ENCODE data around the gene GNAS. TPM values are rescaled to one million over a fixed set of nuclear protein-coding genes. Genes with fewer than 3 reads are reported as not detected.

Gene GNAS
- polyA plus RNA-seq, 1 experiment, result 1,537 TPM

- DNase-seq (ENCODE audit: low read depth), result no peak
- TF ChIP-seq, protein P1, sequence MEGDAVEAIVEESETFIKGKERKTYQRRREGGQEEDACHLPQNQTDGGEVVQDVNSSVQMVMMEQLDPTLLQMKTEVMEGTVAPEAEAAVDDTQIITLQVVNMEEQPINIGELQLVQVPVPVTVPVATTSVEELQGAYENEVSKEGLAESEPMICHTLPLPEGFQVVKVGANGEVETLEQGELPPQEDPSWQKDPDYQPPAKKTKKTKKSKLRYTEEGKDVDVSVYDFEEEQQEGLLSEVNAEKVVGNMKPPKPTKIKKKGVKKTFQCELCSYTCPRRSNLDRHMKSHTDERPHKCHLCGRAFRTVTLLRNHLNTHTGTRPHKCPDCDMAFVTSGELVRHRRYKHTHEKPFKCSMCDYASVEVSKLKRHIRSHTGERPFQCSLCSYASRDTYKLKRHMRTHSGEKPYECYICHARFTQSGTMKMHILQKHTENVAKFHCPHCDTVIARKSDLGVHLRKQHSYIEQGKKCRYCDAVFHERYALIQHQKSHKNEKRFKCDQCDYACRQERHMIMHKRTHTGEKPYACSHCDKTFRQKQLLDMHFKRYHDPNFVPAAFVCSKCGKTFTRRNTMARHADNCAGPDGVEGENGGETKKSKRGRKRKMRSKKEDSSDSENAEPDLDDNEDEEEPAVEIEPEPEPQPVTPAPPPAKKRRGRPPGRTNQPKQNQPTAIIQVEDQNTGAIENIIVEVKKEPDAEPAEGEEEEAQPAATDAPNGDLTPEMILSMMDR (IDR thresholded peaks at IDR 0.05; ENCODE audit: insufficient read depth, low read depth, low read length), result peak; percentile 95
- Histone ChIP-seq H3K4me3 (ENCODE audit: low read depth, low read length) (no peak overlapping the region), H3K27me3 (ENCODE audit: control insufficient read depth, insufficient read depth, low read length) (peaks cover 13% of the 10 kb centered on the region), H3K36me3 (ENCODE audit: control insufficient read depth, insufficient read depth, low read length) (no peaks in the 10 kb centered on the region)
- POLR2A ChIA-PET, result interaction anchor here (0.6 kb wide), 1 partner anchor 337 kb away, joined by 4 read pairs; no protein-coding TSS in a partner anchor
- CTCF ChIA-PET, result interaction anchor here (0.6 to 2.8 kb wide), 29 partner anchors 9 to 633 kb away, joined by 3 to 31 read pairs (median 4); partner anchors contain the start of gene ATP5F1E
Observed at GRCh38 chr20:58870293-58871014, 17.9 kb downstream of the GNAS start.

- ChIA-PET POLR2A (no interaction called here), CTCF (interaction anchor here (0.7 to 2.8 kb wide), 9 partner anchors 10 to 358 kb away, joined by 3 to 31 read pairs (median 4); no protein-coding TSS in a partner anchor)
- no peak for DNase-seq (ENCODE audit: low read depth)
Observed at GRCh38 chr20:58871533-58872102, 19.1 kb downstream of the GNAS start.

DNA sequence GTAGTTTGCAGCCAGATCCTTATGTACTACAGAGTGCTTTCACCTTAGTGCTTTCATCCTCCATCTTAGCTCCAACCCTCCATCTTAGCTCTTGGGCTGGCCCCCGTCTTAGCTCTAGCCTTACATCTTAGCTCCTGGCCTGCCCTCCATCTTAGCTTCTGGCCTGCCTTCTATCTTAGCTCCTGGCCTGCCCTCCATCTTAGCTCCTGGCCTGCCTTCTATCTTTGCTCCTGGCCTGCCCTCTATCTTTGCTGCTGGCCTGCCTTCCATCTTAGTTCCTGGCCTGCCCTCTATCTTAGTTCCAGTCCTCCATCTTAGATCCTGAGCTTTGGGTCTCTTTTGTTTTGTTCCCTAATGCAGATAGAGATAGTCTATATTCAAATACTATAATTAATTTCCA lies 22.0 kb downstream of the GNAS start:
- TF ChIP-seq, protein P1 (IDR thresholded peaks at IDR 0.05; ENCODE audit: insufficient read depth, low read depth, low read length), result no peak
- no peak for DNase-seq (ENCODE audit: low read depth)
- CTCF ChIA-PET, result interaction anchor here (0.7 to 1.2 kb wide), 4 partner anchors 347 to 612 kb away, joined by 3 read pairs; no protein-coding TSS in a partner anchor
- Histone ChIP-seq H3K27me3 (ENCODE audit: control insufficient read depth, insufficient read depth, low read length) (no peaks in the 10 kb centered on the region), H3K36me3 (ENCODE audit: control insufficient read depth, insufficient read depth, low read length) (no peaks in the 10 kb centered on the region), H3K4me3 (ENCODE audit: low read depth, low read length) (no peak overlapping the region)
- POLR2A ChIA-PET, result no interaction called here

More at GRCh38 chr20:58871533-58872102, 19.1 kb downstream of the GNAS start:
- no peak overlapping the region for H3K4me3 ChIP-seq (ENCODE audit: low read depth, low read length)
- no peaks in the 10 kb centered on the region for H3K36me3 ChIP-seq (ENCODE audit: control insufficient read depth, insufficient read depth, low read length)
- H3K27me3 ChIP-seq (ENCODE audit: control insufficient read depth, insufficient read depth, low read length), result peaks cover 6% of the 10 kb centered on the region; the same call in 1 of the 2 replicates
- TF ChIP-seq, protein P1 (IDR thresholded peaks at IDR 0.05; ENCODE audit: insufficient read depth, low read depth, low read length), result no peak

DNA sequence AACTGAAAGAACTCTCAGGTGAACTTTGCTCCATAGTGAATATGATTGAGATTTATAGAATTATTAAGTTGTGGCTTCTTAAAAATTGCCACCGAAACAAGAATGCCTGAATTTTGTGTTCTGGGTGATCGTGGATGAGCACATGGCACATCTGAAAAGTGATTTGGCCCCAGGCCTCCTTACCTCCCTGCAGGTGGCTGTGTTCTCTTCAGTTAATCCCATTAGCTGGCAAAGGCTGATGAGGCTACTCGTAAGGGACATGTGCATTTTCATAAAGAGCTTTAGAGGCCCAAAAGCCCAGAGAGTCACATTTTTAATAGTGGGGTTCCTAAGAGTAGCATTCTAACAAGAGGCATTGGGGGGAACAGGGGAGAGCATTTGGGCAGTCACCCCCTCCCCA lies 22.6 kb downstream of the GNAS start:
- TF ChIP-seq, protein P1 (IDR thresholded peaks at IDR 0.05; ENCODE audit: insufficient read depth, low read depth, low read length), result no peak
- Histone ChIP-seq H3K36me3 (ENCODE audit: control insufficient read depth, insufficient read depth, low read length) (no peaks in the 10 kb centered on the region), H3K27me3 (ENCODE audit: control insufficient read depth, insufficient read depth, low read length) (no peaks in the 10 kb centered on the region), H3K4me3 (ENCODE audit: low read depth, low read length) (no peak overlapping the region)
- ChIA-PET CTCF (interaction anchor here (0.9 to 1.2 kb wide), 3 partner anchors 347 to 350 kb away, joined by 3 read pairs; no protein-coding TSS in a partner anchor), POLR2A (no interaction called here)
- no peak for DNase-seq (ENCODE audit: low read depth)

- CTCF ChIA-PET, result interaction anchor here (2.3 kb wide), 1 partner anchor 11 kb away, joined by 4 read pairs; no protein-coding TSS in a partner anchor
- no peak overlapping the region for H3K4me3 ChIP-seq (ENCODE audit: low read depth, low read length)
- POLR2A ChIA-PET, result no interaction called here
- no peaks in the 10 kb centered on the region for H3K36me3 ChIP-seq (ENCODE audit: control insufficient read depth, insufficient read depth, low read length)
- DNase-seq (ENCODE audit: low read depth), result no peak
- TF ChIP-seq, protein P1 (IDR thresholded peaks at IDR 0.05; ENCODE audit: insufficient read depth, low read depth, low read length), result no peak
- no peaks in the 10 kb centered on the region for H3K27me3 ChIP-seq (ENCODE audit: control insufficient read depth, insufficient read depth, low read length)
Observed at GRCh38 chr20:58875541-58876134, 23.1 kb downstream of the GNAS start.

Measured in BJ (cell line).